GM12892 (cell line): ENCODE results near the gene DSCAML1.

Source experiments
- POLR2A ChIP-seq: IDR thresholded peaks from 2 replicates; pipeline ENCODE4 v1.6.1; 2011; ENCODE audit warnings: low read depth, low read length, control low read depth
- POLR2AphosphoS5 ChIP-seq: IDR thresholded peaks from 2 replicates; pipeline ENCODE4 v1.6.1; 2011; ENCODE audit warnings: low read depth, low read length, control low read depth

DNA sequence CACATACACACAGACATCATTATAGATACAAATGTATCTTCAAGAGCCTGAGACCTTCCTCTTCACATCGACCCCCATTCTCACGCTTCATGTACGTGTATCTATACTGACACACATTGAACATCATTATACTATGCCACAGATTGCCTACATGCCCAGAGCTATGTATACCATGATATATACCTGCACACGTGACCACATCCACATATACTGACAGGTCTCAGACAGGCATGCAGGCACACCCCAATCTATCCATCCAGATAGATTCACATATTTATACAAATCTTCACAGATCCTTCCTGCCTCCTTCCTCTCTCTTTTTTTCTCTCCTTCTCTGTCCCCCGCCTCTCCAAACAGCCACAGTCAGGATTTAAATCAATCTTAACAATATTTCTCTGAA lies 329.2 kb downstream of the DSCAML1 start:
- TF ChIP-seq POLR2AphosphoS5 = no peak
- no peak for TF ChIP-seq POLR2A
